OCI-LY1 (cell line): Measurements from ENCODE around the gene SSH2.
A peak's percentile ranks its signal among the peaks of the same experiment; 100 is the strongest.

Experiments
- H2AFZ ChIP-seq: fragments of 200-600 bp; sonication (generic), shearing (Covaris generic); 2 replicates; pipeline ENCODE4 v1.6.0; 2014; ENCODE audit warnings: antibody characterized with exemption, mild to moderate bottlenecking, low read length
- H3F3A ChIP-seq: fragments of 200-600 bp; sonication (generic), shearing (Covaris generic); 2 replicates; pipeline ENCODE4 v1.6.0; 2014; ENCODE audit warnings: mild to moderate bottlenecking, antibody characterized with exemption, low read length, moderate library complexity; ENCODE audit not compliant: insufficient read depth
- H3K27ac ChIP-seq: fragments of 200-600 bp; sonication (generic); 2 replicates; pipeline ENCODE4 v1.5.1; 2014; ENCODE audit warnings: low read length, mixed run types, mild to moderate bottlenecking, low read depth; ENCODE audit not compliant: poor library complexity, severe bottlenecking
- H3K27me3 ChIP-seq: fragments of 200-600 bp; sonication (generic); 2 replicates; pipeline ENCODE4 v1.6.0; 2014; ENCODE audit warnings: antibody characterized with exemption, mild to moderate bottlenecking, low read length, moderate library complexity; ENCODE audit not compliant: insufficient read depth
- H3K36me3 ChIP-seq: fragments of 200-600 bp; sonication (generic); 2 replicates; pipeline ENCODE4 v1.6.1; 2014; ENCODE audit warnings: mild to moderate bottlenecking, antibody characterized with exemption, low read length, moderate library complexity, mixed read lengths; ENCODE audit not compliant: insufficient read depth
- H3K4me1 ChIP-seq: fragments of 200-600 bp; sonication (generic); 2 replicates; pipeline ENCODE4 v1.5.1; 2014; ENCODE audit warnings: mild to moderate bottlenecking, low read length, moderate library complexity; ENCODE audit not compliant: insufficient read depth, severe bottlenecking
- H3K4me2 ChIP-seq: fragments of 200-600 bp; sonication (generic), shearing (Covaris generic); 2 replicates; pipeline ENCODE4 v1.6.1; 2014; ENCODE audit warnings: low read length
- H3K4me3 ChIP-seq: fragments of 200-600 bp; sonication (generic); 2 replicates; pipeline ENCODE4 v1.5.1; 2014; ENCODE audit warnings: low read length, low read depth, mild to moderate bottlenecking, mixed read lengths; ENCODE audit not compliant: poor library complexity, severe bottlenecking
- H3K79me2 ChIP-seq: fragments of 200-600 bp; shearing (Covaris generic); 2 replicates; pipeline ENCODE4 v1.6.1; 2016; ENCODE audit warnings: mixed run types, low read length, mixed read lengths; ENCODE audit not compliant: insufficient read depth
- H3K9ac ChIP-seq: fragments of 200-600 bp; sonication (generic), shearing (Covaris generic); 2 replicates; pipeline ENCODE4 v1.6.1; 2014; ENCODE audit warnings: mild to moderate bottlenecking, low read length, mixed read lengths
- H3K9me2 ChIP-seq: fragments of 200-600 bp; sonication (generic), shearing (Covaris generic); 2 replicates; pipeline ENCODE4 v1.6.1; 2014; ENCODE audit warnings: low read depth, mild to moderate bottlenecking, low read length, mixed read lengths
- H3K9me3 ChIP-seq: fragments of 200-600 bp; shearing (Covaris generic); 2 replicates; pipeline ENCODE4 v1.6.1; 2014; ENCODE audit warnings: low read length, mixed read lengths
- H4K20me1 ChIP-seq: fragments of 200-600 bp; sonication (generic), shearing (Covaris generic); 2 replicates; pipeline ENCODE4 v1.6.0; 2016; ENCODE audit warnings: mild to moderate bottlenecking, low read length; ENCODE audit not compliant: insufficient read depth
- CTCF ChIP-seq: fragments of 200-600 bp; sonication (generic), shearing (Covaris generic); IDR thresholded peaks from 2 replicates; pipeline ENCODE4 v1.5.1; 2017; ENCODE audit warnings: mild to moderate bottlenecking, antibody characterized with exemption, low read length, moderate library complexity, mixed read lengths
- EZH2 ChIP-seq: fragments of 200-600 bp; sonication (generic), shearing (Covaris generic); IDR thresholded peaks from 2 replicates; pipeline ENCODE4 v1.8.0; 2017; ENCODE audit warnings: borderline replicate concordance, mixed run types, mild to moderate bottlenecking, antibody characterized with exemption, low read length, moderate library complexity, mixed read lengths

Gene SSH2

GRCh38 chr17:29698837-29699236 is 231.2 kb downstream of the SSH2 start:
- 0 out of 2 replicates have a peak, but pooled peaks cover 3% of the 10 kb centered on the region for H3K79me2 ChIP-seq
- no peaks in the 10 kb centered on the region for H3K9me3 ChIP-seq
- peak overlapping the region; percentile 54 for H3K27ac ChIP-seq
- H2AFZ ChIP-seq = no peak overlapping the region
- no peaks in the 10 kb centered on the region for H3F3A ChIP-seq
- no peaks in the 10 kb centered on the region for H3K27me3 ChIP-seq
- H3K4me3 ChIP-seq = no peak overlapping the region
- H3K9me2 ChIP-seq = no peaks in the 10 kb centered on the region
- H3K36me3 ChIP-seq = peaks cover 81% of the 10 kb centered on the region
- TF ChIP-seq EZH2 (no peak), CTCF (no peak)
- no peak overlapping the region for H3K4me2 ChIP-seq
- peaks cover 21% of the 10 kb centered on the region for H3K4me1 ChIP-seq
- no peak overlapping the region for H3K9ac ChIP-seq
- no peaks in the 10 kb centered on the region for H4K20me1 ChIP-seq

GRCh38 chr17:29698019-29698777 is 231.8 kb downstream of the SSH2 start:
- Histone ChIP-seq H4K20me1 (no peaks in the 10 kb centered on the region), H3K27me3 (no peaks in the 10 kb centered on the region), H3K79me2 (no peaks in the 10 kb centered on the region), H3K4me1 (peaks cover 21% of the 10 kb centered on the region), H3K9me2 (no peaks in the 10 kb centered on the region), H3K27ac (no peak overlapping the region), H3K9me3 (no peaks in the 10 kb centered on the region), H3K4me2 (no peak overlapping the region), H3K4me3 (no peak overlapping the region), H3F3A (no peaks in the 10 kb centered on the region), H3K9ac (no peak overlapping the region), H2AFZ (no peak overlapping the region), H3K36me3 (peaks cover 80% of the 10 kb centered on the region)
- TF ChIP-seq EZH2 (no peak), CTCF (no peak)

GRCh38 chr17:29697371-29697770 is 232.7 kb downstream of the SSH2 start:
- no peaks in the 10 kb centered on the region for H3K27me3 ChIP-seq
- H3K9ac ChIP-seq = no peak overlapping the region
- H2AFZ ChIP-seq = no peak overlapping the region
- no peak overlapping the region for H3K4me2 ChIP-seq
- no peaks in the 10 kb centered on the region for H3K79me2 ChIP-seq
- no peaks in the 10 kb centered on the region for H3F3A ChIP-seq
- H3K4me1 ChIP-seq = peaks cover 21% of the 10 kb centered on the region
- TF ChIP-seq EZH2 (no peak), CTCF (no peak)
- H3K9me2 ChIP-seq = no peaks in the 10 kb centered on the region
- H3K27ac ChIP-seq = no peak overlapping the region
- peaks cover 78% of the 10 kb centered on the region for H3K36me3 ChIP-seq
- H3K4me3 ChIP-seq = no peak overlapping the region
- H4K20me1 ChIP-seq = no peaks in the 10 kb centered on the region
- H3K9me3 ChIP-seq = no peaks in the 10 kb centered on the region
